Kidney (tissue), 14 donors: ENCODE results near the gene CRTC1. TPM values are rescaled to one million over a fixed set of nuclear protein-coding genes. Genes with fewer than 3 reads are reported as not detected.

Source experiments
- DNase-seq, 5 donors: peaks; one replicate each; pipeline ENCODE4 v3.0.0-alpha.2; 2013 to 2020
- FAIRE-seq: peaks from 2 replicates; lab custom pipeline; 2012; peaks lifted over from hg19 to GRCh38; lab: Jason Lieb, UNC
- H3K27ac ChIP-seq, 2 donors: one replicate each; pipeline ENCODE4 v1.7.0; 2013; ENCODE audit warnings: low read depth in 2 of 2, low read length in 2 of 2, inconsistent platforms in 1 of 2
- H3K27me3 ChIP-seq: one replicate; pipeline ENCODE4 v1.7.1; 2013; ENCODE audit warnings: low read length, inconsistent platforms; ENCODE audit not compliant: control insufficient read depth, insufficient read depth
- H3K36me3 ChIP-seq, 3 donors: one replicate each; pipeline versions ENCODE4 v1.7.0 to v1.7.1; 2013; ENCODE audit warnings: low read length in 3 of 3, control low read depth in 1 of 3, inconsistent platforms in 1 of 3; ENCODE audit not compliant: insufficient read depth in 3 of 3, control insufficient read depth in 2 of 3
- H3K4me1 ChIP-seq, 3 donors: one replicate each; pipeline versions ENCODE4 v1.7.0 to v1.7.1; 2013; ENCODE audit warnings: low read length in 3 of 3, inconsistent platforms in 1 of 3, low read depth in 1 of 3; ENCODE audit not compliant: control insufficient read depth in 2 of 3, insufficient read depth in 2 of 3
- H3K4me3 ChIP-seq, 3 donors: one replicate each; pipeline versions ENCODE4 v1.7.0 to v1.8.1; 2013; ENCODE audit warnings: low read length in 3 of 3, control low read depth in 1 of 3, inconsistent platforms in 1 of 3
- H3K9ac ChIP-seq, 3 donors: one replicate each; pipeline versions ENCODE4 v1.7.0 to v1.7.1; 2013; ENCODE audit warnings: low read length in 3 of 3, control low read depth in 1 of 3, inconsistent platforms in 1 of 3
- H3K9me3 ChIP-seq, 3 donors: one replicate each; pipeline versions ENCODE4 v1.7.0 to v1.7.1; 2013; ENCODE audit warnings: low read length in 3 of 3, control low read depth in 1 of 3, inconsistent platforms in 1 of 3; ENCODE audit not compliant: control insufficient read depth in 2 of 3, insufficient read depth in 1 of 3
- intact Hi-C: fragments of 100-400 bp; cut with DNase I; formaldehyde crosslinking; loops from one replicate; pipeline ENCODE4 v1.11.1; 2022
- polyA plus RNA-seq: library from polyadenylated mRNA; stranded (reverse); fragments of 350-450 nt; fragmentation: Illumina TruSeq; extraction: RNeasy Lipid Tissue Mini Kit (QIAGEN cat#74804); gene quantifications from one replicate; pipeline ENCODE4 v1.2.3, GENCODE V29; 2014; ENCODE audit warnings: low read depth, low replicate concordance; ENCODE audit not compliant: insufficient read depth
- total RNA-seq: library from RNA; stranded (reverse); fragmentation: NEBNext Ultra II Directional; extraction: Animal tissue kit (Norgen Biotek cat#: 25700); gene quantifications from one replicate; pipeline ENCODE4 v1.2.1, GENCODE V29; 2021
- TF ChIP-seq, protein P1 (sequence below): IDR thresholded peaks from 3 replicates; pipeline ENCODE4 v1.5.1; 2012; ENCODE audit warnings: mild to moderate bottlenecking, moderate library complexity, borderline replicate concordance; ENCODE audit not compliant: insufficient read depth; ENCODE audit errors: extremely low read depth
- donor health status: control.
- donor health status: control.
- donor health status: control.
- donor health status: control.
- donor health status: control.
- donor health status: DM: yes; HTN: yes; CAD: no.
- donor health status: Normal renal cell carcinoma (clear cell type).

Gene CRTC1
- total and polyA plus RNA-seq, 2 donors from 2014 or later, result 10.9 to 26.8 TPM

GRCh38 chr19:18800079-18800478, 116.6 kb downstream of the CRTC1 start:
- intact Hi-C loops, result no loop called here
- H3K9me3 ChIP-seq, result no peaks in the 10 kb centered on the region
- H3K27me3 ChIP-seq, result peaks cover 3% of the 10 kb centered on the region
- H3K4me1 ChIP-seq, result no peaks in the 10 kb centered on the region
- no peak for DNase-seq
- H3K9ac ChIP-seq, result no peak overlapping the region
- no peaks in the 10 kb centered on the region for H3K36me3 ChIP-seq
- H3K27ac ChIP-seq, result no peak overlapping the region
- TF ChIP-seq, protein P1, sequence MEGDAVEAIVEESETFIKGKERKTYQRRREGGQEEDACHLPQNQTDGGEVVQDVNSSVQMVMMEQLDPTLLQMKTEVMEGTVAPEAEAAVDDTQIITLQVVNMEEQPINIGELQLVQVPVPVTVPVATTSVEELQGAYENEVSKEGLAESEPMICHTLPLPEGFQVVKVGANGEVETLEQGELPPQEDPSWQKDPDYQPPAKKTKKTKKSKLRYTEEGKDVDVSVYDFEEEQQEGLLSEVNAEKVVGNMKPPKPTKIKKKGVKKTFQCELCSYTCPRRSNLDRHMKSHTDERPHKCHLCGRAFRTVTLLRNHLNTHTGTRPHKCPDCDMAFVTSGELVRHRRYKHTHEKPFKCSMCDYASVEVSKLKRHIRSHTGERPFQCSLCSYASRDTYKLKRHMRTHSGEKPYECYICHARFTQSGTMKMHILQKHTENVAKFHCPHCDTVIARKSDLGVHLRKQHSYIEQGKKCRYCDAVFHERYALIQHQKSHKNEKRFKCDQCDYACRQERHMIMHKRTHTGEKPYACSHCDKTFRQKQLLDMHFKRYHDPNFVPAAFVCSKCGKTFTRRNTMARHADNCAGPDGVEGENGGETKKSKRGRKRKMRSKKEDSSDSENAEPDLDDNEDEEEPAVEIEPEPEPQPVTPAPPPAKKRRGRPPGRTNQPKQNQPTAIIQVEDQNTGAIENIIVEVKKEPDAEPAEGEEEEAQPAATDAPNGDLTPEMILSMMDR, result no peak
- FAIRE-seq, result no peak
- H3K4me3 ChIP-seq, result no peak overlapping the region

- peaks cover 3% of the 10 kb centered on the region for H3K27me3 ChIP-seq
- no peak for FAIRE-seq
- no peaks in the 10 kb centered on the region for H3K4me1 ChIP-seq
- no peak for DNase-seq
- no peak overlapping the region for H3K4me3 ChIP-seq
- no peak overlapping the region for H3K27ac ChIP-seq
- H3K9ac ChIP-seq, result no peak overlapping the region
- no peaks in the 10 kb centered on the region for H3K9me3 ChIP-seq
- TF ChIP-seq, protein P1, result no peak
- intact Hi-C loops, result no loop called here
- H3K36me3 ChIP-seq, result no peaks in the 10 kb centered on the region
These were observed 117.2 kb downstream of the CRTC1 start for GRCh38 chr19:18800636-18801035.

DNA sequence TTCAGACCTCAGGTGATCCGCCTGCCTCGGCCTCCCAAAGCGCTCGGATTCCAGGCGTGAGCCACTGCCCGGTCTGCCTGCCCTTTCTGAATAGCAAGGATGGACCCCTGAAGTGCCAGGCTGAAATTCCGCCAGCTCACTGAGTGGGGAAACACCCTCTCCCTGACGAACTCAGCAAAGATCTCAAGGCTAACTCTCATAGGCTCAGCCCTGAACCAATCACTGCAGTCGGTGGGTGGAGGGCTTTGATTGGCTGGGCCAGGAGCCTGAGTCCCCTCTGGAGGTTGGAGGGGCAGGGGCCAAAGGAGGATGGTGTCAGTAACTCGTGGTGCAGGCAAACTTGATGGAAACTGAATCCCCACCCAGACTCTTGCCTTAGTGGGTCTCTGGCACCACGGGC, 118.9 kb downstream of the CRTC1 start:
- Histone ChIP-seq H3K9ac (no peak overlapping the region), H3K27me3 (peaks cover 3% of the 10 kb centered on the region), H3K9me3 (no peaks in the 10 kb centered on the region), H3K27ac (no peak overlapping the region), H3K36me3 (no peaks in the 10 kb centered on the region), H3K4me1 (no peaks in the 10 kb centered on the region), H3K4me3 (no peak overlapping the region)
- no peak for FAIRE-seq
- DNase-seq, result no peak
- TF ChIP-seq, protein P1, result no peak
- intact Hi-C loops, result no loop called here

GRCh38 chr19:18803550-18804138, 120.2 kb downstream of the CRTC1 start:
- no peak overlapping the region for H3K9ac ChIP-seq
- DNase-seq (no peak), FAIRE-seq (no peak)
- no peaks in the 10 kb centered on the region for H3K9me3 ChIP-seq
- no peak overlapping the region for H3K27ac ChIP-seq
- no peaks in the 10 kb centered on the region for H3K36me3 ChIP-seq
- H3K4me1 ChIP-seq, result no peaks in the 10 kb centered on the region
- TF ChIP-seq, protein P1, result no peak
- no peaks in the 10 kb centered on the region for H3K27me3 ChIP-seq
- intact Hi-C loops, result no loop called here
- no peak overlapping the region for H3K4me3 ChIP-seq
